Measurements from ENCODE around the gene SPAAR.

SPAAR gene

GRCh38 chr9:35909274-35909673 lies at the start of gene SPAAR:
TSS of gene SPAAR (plus strand) at chr9:35909490. CDS start at chr9:35910464, 974 bp downstream.
- in situ Hi-C loops (cut with MboI; ENCODE audit: low sequenced_read_pairs) = no loop called here

- in situ Hi-C loops (cut with MboI; ENCODE audit: low sequenced_read_pairs) = no loop called here
Observed at GRCh38 chr9:35859990-35860339, 49.3 kb upstream of the SPAAR start.

- in situ Hi-C loops (cut with MboI; ENCODE audit: low sequenced_read_pairs) = no loop called here
Observed at GRCh38 chr9:35861161-35861897, 48.0 kb upstream of the SPAAR start.

- in situ Hi-C loops (cut with MboI; ENCODE audit: low sequenced_read_pairs) = no loop called here
Observed at GRCh38 chr9:35862328-35862727, 47.0 kb upstream of the SPAAR start.

GRCh38 chr9:35863583-35863982 lies 45.7 kb upstream of the SPAAR start:
- in situ Hi-C loops (cut with MboI; ENCODE audit: low sequenced_read_pairs) = no loop called here

- in situ Hi-C loops (cut with MboI; ENCODE audit: low sequenced_read_pairs) = no loop called here
Observed at GRCh38 chr9:35864695-35865255, 44.5 kb upstream of the SPAAR start.

- in situ Hi-C loops (cut with MboI; ENCODE audit: low sequenced_read_pairs) = no loop called here
Observed at GRCh38 chr9:35867538-35867937, 41.8 kb upstream of the SPAAR start.

GRCh38 chr9:35868933-35869332 lies 40.4 kb upstream of the SPAAR start:
- in situ Hi-C loops (cut with MboI; ENCODE audit: low sequenced_read_pairs) = no loop called here

- in situ Hi-C loops (cut with MboI; ENCODE audit: low sequenced_read_pairs) = no loop called here
Observed at GRCh38 chr9:35869621-35870216, 39.6 kb upstream of the SPAAR start.

- in situ Hi-C loops (cut with MboI; ENCODE audit: low sequenced_read_pairs) = no loop called here
Observed at GRCh38 chr9:35870351-35870923, 38.9 kb upstream of the SPAAR start, which contains the start of gene OR13J1. TSS of gene OR13J1 (minus strand) at chr9:35870401. CDS start at chr9:35870401, 0 bp downstream.

GRCh38 chr9:35871545-35871944 lies 37.7 kb upstream of the SPAAR start:
- in situ Hi-C loops (cut with MboI; ENCODE audit: low sequenced_read_pairs) = no loop called here

- in situ Hi-C loops (cut with MboI; ENCODE audit: low sequenced_read_pairs) = no loop called here
Observed at GRCh38 chr9:35872505-35872904, 36.8 kb upstream of the SPAAR start.

- in situ Hi-C loops (cut with MboI; ENCODE audit: low sequenced_read_pairs) = loop anchor here (25.0 kb wide), 1 partner anchor 95 kb away; the partner anchor contains the start of gene NPR2
Observed at GRCh38 chr9:35882263-35882848, 26.9 kb upstream of the SPAAR start.

GRCh38 chr9:35882996-35883395 lies 26.3 kb upstream of the SPAAR start:
- in situ Hi-C loops (cut with MboI; ENCODE audit: low sequenced_read_pairs) = loop anchor here (25.0 kb wide), 1 partner anchor 96 kb away; the partner anchor contains the start of gene NPR2

GRCh38 chr9:35884908-35885307 lies 24.4 kb upstream of the SPAAR start:
- in situ Hi-C loops (cut with MboI; ENCODE audit: low sequenced_read_pairs) = loop anchor here (25.0 kb wide), 1 partner anchor 98 kb away; the partner anchor contains the start of gene NPR2

- in situ Hi-C loops (cut with MboI; ENCODE audit: low sequenced_read_pairs) = loop anchor here (25.0 kb wide), 1 partner anchor 104 kb away; the partner anchor contains the start of gene NPR2
Observed at GRCh38 chr9:35891646-35892045, 17.6 kb upstream of the SPAAR start.

GRCh38 chr9:35892051-35892450 lies 17.2 kb upstream of the SPAAR start:
- in situ Hi-C loops (cut with MboI; ENCODE audit: low sequenced_read_pairs) = loop anchor here (25.0 kb wide), 1 partner anchor 105 kb away; the partner anchor contains the start of gene NPR2

- in situ Hi-C loops (cut with MboI; ENCODE audit: low sequenced_read_pairs) = loop anchor here (25.0 kb wide), 1 partner anchor 109 kb away; the partner anchor contains the start of gene NPR2
Observed at GRCh38 chr9:35896570-35896969, 12.7 kb upstream of the SPAAR start.

GRCh38 chr9:35897376-35898099 lies 11.8 kb upstream of the SPAAR start:
- in situ Hi-C loops (cut with MboI; ENCODE audit: low sequenced_read_pairs) = loop anchor here (25.0 kb wide), 1 partner anchor 110 kb away; the partner anchor contains the start of gene NPR2

- in situ Hi-C loops (cut with MboI; ENCODE audit: low sequenced_read_pairs) = loop anchor here (25.0 kb wide), 1 partner anchor 111 kb away; the partner anchor contains the start of gene NPR2
Observed at GRCh38 chr9:35898337-35898736, 11.0 kb upstream of the SPAAR start.
